ENCODE measurements around the gene DOK6.

DOK6 gene

GRCh38 chr18:69804776-69805501, 404.3 kb downstream of the DOK6 start:
- no peak for TF ChIP-seq CTCF (IDR thresholded peaks at IDR 0.05; ENCODE audit: extremely low read depth, insufficient read depth, missing control alignments)
- no peak for DNase-seq (ENCODE audit: low spot score)
- in situ Hi-C loops (cut with MboI; ENCODE audit: low pct_unique_long_range_greater_than_20kb, low sequenced_read_pairs, unreplicated experiment) = no loop called here

GRCh38 chr18:69808399-69808798, 407.7 kb downstream of the DOK6 start:
- no peak for TF ChIP-seq CTCF (IDR thresholded peaks at IDR 0.05; ENCODE audit: extremely low read depth, insufficient read depth, missing control alignments)
- no peak for DNase-seq (ENCODE audit: low spot score)
- in situ Hi-C loops (cut with MboI; ENCODE audit: low pct_unique_long_range_greater_than_20kb, low sequenced_read_pairs, unreplicated experiment) = no loop called here

GRCh38 chr18:69813559-69813958, 412.9 kb downstream of the DOK6 start:
- no peak for TF ChIP-seq CTCF (IDR thresholded peaks at IDR 0.05; ENCODE audit: extremely low read depth, insufficient read depth, missing control alignments)
- in situ Hi-C loops (cut with MboI; ENCODE audit: low pct_unique_long_range_greater_than_20kb, low sequenced_read_pairs, unreplicated experiment) = no loop called here
- DNase-seq (ENCODE audit: low spot score) = no peak

- DNase-seq (ENCODE audit: low spot score) = no peak
- in situ Hi-C loops (cut with MboI; ENCODE audit: low pct_unique_long_range_greater_than_20kb, low sequenced_read_pairs, unreplicated experiment) = no loop called here
- TF ChIP-seq CTCF (IDR thresholded peaks at IDR 0.05; ENCODE audit: extremely low read depth, insufficient read depth, missing control alignments) = no peak
These were observed 414.2 kb downstream of the DOK6 start for GRCh38 chr18:69814861-69815385.

- DNase-seq (ENCODE audit: low spot score) = no peak
- TF ChIP-seq CTCF (IDR thresholded peaks at IDR 0.05; ENCODE audit: extremely low read depth, insufficient read depth, missing control alignments) = no peak
- in situ Hi-C loops (cut with MboI; ENCODE audit: low pct_unique_long_range_greater_than_20kb, low sequenced_read_pairs, unreplicated experiment) = no loop called here
These were observed 416.8 kb downstream of the DOK6 start for GRCh38 chr18:69817335-69817940.

GRCh38 chr18:69819460-69819859, 418.8 kb downstream of the DOK6 start:
- DNase-seq (ENCODE audit: low spot score) = no peak
- in situ Hi-C loops (cut with MboI; ENCODE audit: low pct_unique_long_range_greater_than_20kb, low sequenced_read_pairs, unreplicated experiment) = no loop called here
- TF ChIP-seq CTCF (IDR thresholded peaks at IDR 0.05; ENCODE audit: extremely low read depth, insufficient read depth, missing control alignments) = no peak

Data from GM13977 (cell line).